A549 (cell line): ENCODE results near the gene AGXT. TPM values are rescaled to one million over a fixed set of nuclear protein-coding genes. Genes with fewer than 3 reads are reported as not detected.
A peak's percentile ranks its signal among the peaks of the same experiment; 100 is the strongest.

Experiments
- ATAC-seq, 2 experiments: fragments of 200-7000 bp in 1 of 2; fragments of >200 bp in 1 of 2; cut with Nextera tagmentation in 1 of 2; cut with Tn5 transposase in 1 of 2; 3 replicates each; pipeline versions ENCODE4 v1.8.0 to v1.9.1; 2018 to 2020; ENCODE audit warnings: mild to moderate bottlenecking in 1 of 2, moderate library complexity in 1 of 2
- CTCF ChIA-PET: fragments of 300-600 bp; sonication (Branson Sonifier 250); formaldehyde crosslinking; extraction: SDS; loops from one replicate; lab custom pipeline; 2021; ENCODE audit warnings: antibody characterized with exemption, inconsistent platforms; lab: Yijun Ruan, JAX
- POLR2A ChIA-PET: fragments of 350-600 bp; formaldehyde crosslinking; extraction: SDS; loops from one replicate; lab custom pipeline; 2021; ENCODE audit warnings: antibody characterized with exemption, inconsistent platforms; lab: Yijun Ruan, JAX
- DNase-seq, 2 experiments: peaks; one replicate each; pipeline versions ENCODE4 v3.0.0 to v3.0.0-alpha.2; 2011 to 2016; ENCODE audit warnings: low read depth in 1 of 2, low spot score in 1 of 2
- FAIRE-seq: peaks from 2 replicates; lab custom pipeline; 2011; peaks lifted over from hg19 to GRCh38; lab: Jason Lieb, UNC
- H3K27ac ChIP-seq, 2 experiments: fragments of >200 bp; sonication (Bioruptor Twin); formaldehyde crosslinking; 3 replicates each; pipeline ENCODE4 v1.5.1; 2016 to 2017
- H3K4me1 ChIP-seq: fragments of >200 bp; sonication (Bioruptor Twin); formaldehyde crosslinking; 3 replicates; pipeline ENCODE4 v1.6.1; 2016
- H3K4me2 ChIP-seq: fragments of >200 bp; sonication (Bioruptor Twin); formaldehyde crosslinking; 3 replicates; pipeline ENCODE4 v1.6.1; 2016
- H3K4me3 ChIP-seq: fragments of >200 bp; sonication (Bioruptor Twin); formaldehyde crosslinking; 3 replicates; pipeline ENCODE4 v1.5.1; 2016
- H3K9me3 ChIP-seq: fragments of >200 bp; sonication (Bioruptor Twin); formaldehyde crosslinking; 3 replicates; pipeline ENCODE4 v1.6.1; 2016
- BCL3 ChIP-seq: fragments of >200 bp; sonication (Bioruptor Twin); formaldehyde crosslinking; IDR thresholded peaks from 3 replicates; pipeline ENCODE4 v1.6.1; 2016
- CBX2 ChIP-seq: fragments of 200-600 bp; sonication (generic); IDR thresholded peaks from 2 replicates; pipeline ENCODE4 v1.6.1; 2016; ENCODE audit warnings: low read depth, mild to moderate bottlenecking, borderline replicate concordance
- CEBPB ChIP-seq, 2 experiments: fragments of >200 bp in 1 of 2; sonication (Bioruptor Twin) in 1 of 2; formaldehyde crosslinking in 1 of 2; IDR thresholded peaks; 2 replicates each; pipeline ENCODE4 v1.6.1; 2012 to 2016
- EHF ChIP-seq: fragments of 250-450 bp; sonication (Bioruptor Pico); IDR thresholded peaks from 2 replicates; pipeline ENCODE4 v1.5.0; 2020; ENCODE audit warnings: mild to moderate bottlenecking
- FOSB ChIP-seq: fragments of 250-450 bp; sonication (Bioruptor Pico); IDR thresholded peaks from 2 replicates; pipeline ENCODE4 v1.5.0; 2020; ENCODE audit warnings: mild to moderate bottlenecking, moderate library complexity
- HDAC2 ChIP-seq: fragments of 200-600 bp; sonication (generic); IDR thresholded peaks from 2 replicates; pipeline ENCODE4 v1.6.1; 2016
- HOXB13 ChIP-seq: fragments of 250-450 bp; sonication (Bioruptor Pico); IDR thresholded peaks from 2 replicates; pipeline ENCODE4 v1.5.0; 2020; ENCODE audit warnings: low read depth, mild to moderate bottlenecking, moderate library complexity
- JUNB ChIP-seq: fragments of >200 bp; sonication (Bioruptor Twin); formaldehyde crosslinking; IDR thresholded peaks from 2 replicates; pipeline ENCODE4 v1.6.1; 2016
- MAX ChIP-seq: IDR thresholded peaks from 2 replicates; pipeline ENCODE4 v1.6.1; 2012
- MAZ ChIP-seq: fragments of 150-350 bp; IDR thresholded peaks from 2 replicates; pipeline ENCODE4 v1.6.1; 2014; ENCODE audit warnings: antibody characterized with exemption, low read depth, low read length, borderline replicate concordance
- NPAS2 ChIP-seq: fragments of 250-450 bp; sonication (Bioruptor Pico); IDR thresholded peaks from 2 replicates; pipeline ENCODE4 v1.8.0; 2022; ENCODE audit warnings: mild to moderate bottlenecking, moderate library complexity, borderline replicate concordance
- PHF8 ChIP-seq: fragments of 200-600 bp; sonication (generic); IDR thresholded peaks from 2 replicates; pipeline ENCODE4 v1.6.1; 2016; ENCODE audit warnings: low read depth, mild to moderate bottlenecking, antibody characterized with exemption, moderate library complexity, borderline replicate concordance
- RARB ChIP-seq: fragments of 250-450 bp; sonication (Bioruptor Pico); IDR thresholded peaks from 2 replicates; pipeline ENCODE4 v1.8.0; 2021; ENCODE audit warnings: mild to moderate bottlenecking, moderate library complexity
- RCOR1 ChIP-seq: fragments of 150-350 bp; IDR thresholded peaks from 2 replicates; pipeline ENCODE4 v1.6.1; 2014; ENCODE audit warnings: antibody characterized with exemption, low read length, low read depth
- REST ChIP-seq: fragments of 200-600 bp; sonication (generic); IDR thresholded peaks from 2 replicates; pipeline ENCODE4 v1.6.1; 2016; ENCODE audit warnings: antibody characterized with exemption, mild to moderate bottlenecking, moderate library complexity
- TFCP2L1 ChIP-seq: fragments of 250-450 bp; sonication (Bioruptor Pico); IDR thresholded peaks from 2 replicates; pipeline ENCODE4 v1.5.0; 2021; ENCODE audit warnings: mild to moderate bottlenecking
- ZNF302 ChIP-seq: fragments of 250-450 bp; sonication (Bioruptor Pico); IDR thresholded peaks from 2 replicates; pipeline ENCODE4 v1.9.0; 2021; ENCODE audit warnings: inconsistent platforms, mild to moderate bottlenecking, moderate library complexity
- WGBS: methylation state at CpG from one replicate; pipeline ENCODE4 v1.1.6; 2017; ENCODE audit errors: missing lambda C conversion rate; 5-methylcytosine and 5-hydroxymethylcytosine counted together
- polyA plus RNA-seq, 4 experiments: library from polyadenylated mRNA; depleted of rRNA in 3 of 4; stranded (reverse); fragments of >200 nt; fragmentation: RNase III in 1 of 4; extraction: RNeasy Plus Mini Kit Qiagen cat#74134 plus additional on column Dnase treatment in 1 of 4; gene quantifications; 2 replicates in 3 of 4; 3 replicates in 1 of 4; pipeline ENCODE4 v1.2.3, GENCODE V29; 2011 to 2017

AGXT gene
- polyA plus RNA-seq, 2 of the 4 experiments (the other 2 are of a cell fraction), result not detected

DNA sequence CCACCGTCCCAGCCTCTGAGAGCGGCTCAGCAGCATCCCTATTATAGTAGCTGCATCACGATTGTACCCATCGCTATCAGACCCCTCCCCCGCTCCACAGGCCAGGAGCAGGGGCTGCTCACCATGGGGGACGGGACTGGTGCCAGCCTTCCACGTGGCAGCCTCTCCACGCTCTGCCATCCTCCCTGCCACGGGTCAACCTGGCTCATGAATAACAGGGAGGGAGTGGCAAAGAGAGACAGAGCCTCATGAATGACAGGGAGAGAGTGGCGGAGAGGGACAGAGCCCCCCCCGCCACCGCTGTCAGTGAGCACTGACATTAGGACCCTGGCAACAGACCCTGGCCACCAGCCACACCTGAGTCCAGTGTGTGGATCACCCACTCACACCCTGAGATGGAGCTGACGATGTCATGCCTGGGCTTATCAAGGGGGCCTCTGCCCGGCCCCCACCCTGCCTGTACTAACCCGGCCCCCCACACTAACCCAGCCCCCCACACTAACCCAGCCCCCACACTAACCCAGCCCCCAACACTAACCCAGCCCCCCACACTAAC lies 54.4 kb downstream of the AGXT start:
- no peak for FAIRE-seq

DNA sequence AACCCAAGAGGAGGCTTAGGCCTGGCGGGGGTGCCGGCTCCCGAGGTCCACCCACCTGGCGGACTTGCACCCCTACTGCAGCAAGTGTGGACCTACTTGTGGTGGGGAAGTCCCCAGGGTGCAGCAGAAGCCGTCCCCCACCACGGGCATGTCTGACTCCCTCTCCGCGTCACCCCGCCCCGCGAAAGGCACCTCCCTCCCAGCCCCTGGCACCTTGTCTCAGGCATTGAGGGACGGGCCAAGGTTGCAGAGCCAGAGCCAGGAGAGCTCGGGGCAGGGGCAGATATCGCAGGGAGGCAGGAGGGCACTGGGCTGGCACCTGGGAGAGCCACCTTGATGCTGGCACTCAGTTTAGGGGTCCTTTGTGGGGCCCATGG lies 56.6 kb downstream of the AGXT start:
- no peak for FAIRE-seq
- ATAC-seq, result peak in 1 of 2 experiments; percentile 18; a peak in 3 of 6 replicates
- Histone ChIP-seq H3K4me3 (no peak overlapping the region), H3K9me3 (no peaks in the 10 kb centered on the region), H3K4me2 (no peak overlapping the region), H3K27ac (no peak overlapping the region), H3K4me1 (peaks cover 29% of the 10 kb centered on the region)
- DNase-seq, result peak in 1 of 2 experiments; percentile 41
- TF ChIP-seq REST (no peak), MAZ (no peak), TFCP2L1 (CRISPR knock-in tag) (no peak), CEBPB (IDR thresholded peaks at IDR 0.05) (no peak), BCL3 (no peak), FOSB (CRISPR knock-in tag) (no peak), EHF (no peak), RARB (CRISPR knock-in tag) (no peak), JUNB (no peak), CBX2 (no peak), HDAC2 (no peak), MAX (no peak)
- ChIA-PET POLR2A (no interaction called here), CTCF (no interaction called here)
- 56% methylated on average over 8 of the region's 14 CpGs for WGBS

More for the DNA sequence above, 54.4 kb downstream of the AGXT start:
- H3K4me2 ChIP-seq, result peak overlapping the region; percentile 69
- peaks cover 30% of the 10 kb centered on the region for H3K4me1 ChIP-seq
- ChIA-PET POLR2A (no interaction called here), CTCF (interaction anchor here (1.0 to 1.8 kb wide), 2 partner anchors 9 to 66 kb away, joined by 3 to 8 read pairs; no protein-coding TSS in a partner anchor)
- ATAC-seq (peak; percentile 4 to 26; a peak in 3 of 6 replicates), DNase-seq (peak in 1 of 2 experiments; percentile 72)
- H3K27ac ChIP-seq, result peak overlapping the region; percentile 33 to 89; a peak in 4 of 6 replicates
- no peak overlapping the region for H3K4me3 ChIP-seq
- peak; percentile 80 for TF ChIP-seq MAX
- no peak for TF ChIP-seq ZNF302 (CRISPR knock-in tag)
- 55% methylated on average over 8 of the region's 15 CpGs for WGBS
- H3K9me3 ChIP-seq, result no peaks in the 10 kb centered on the region

GRCh38 chr2:240925568-240926515 lies 57.2 kb downstream of the AGXT start:
- peak in 1 of 2 experiments; percentile 9; a peak in 3 of 6 replicates for ATAC-seq
- CTCF ChIA-PET, result interaction anchor here (1.1 to 2.1 kb wide), 2 partner anchors 29 to 58 kb away, joined by 4 read pairs; no protein-coding TSS in a partner anchor

More at GRCh38 chr2:240925568-240926515, 57.2 kb downstream of the AGXT start:
- TF ChIP-seq RCOR1, result no peak
- TF ChIP-seq NPAS2 (CRISPR knock-in tag), result no peak
- no peak for TF ChIP-seq HOXB13 (CRISPR knock-in tag)
- no peak for TF ChIP-seq PHF8
- TF ChIP-seq, all 56 proteins: peak for 0
- H3K4me2 ChIP-seq, result no peak overlapping the region
- POLR2A ChIA-PET, result no interaction called here
- H3K4me3 ChIP-seq, result no peak overlapping the region
- FAIRE-seq, result no peak
- DNase-seq, result no peak
- peaks cover 25% of the 10 kb centered on the region for H3K4me1 ChIP-seq
- WGBS, result 83% methylated on average over 23 of the region's 29 CpGs
- H3K27ac ChIP-seq, result no peak overlapping the region
- no peaks in the 10 kb centered on the region for H3K9me3 ChIP-seq
